ENCODE measurements around the gene RPS19BP1. TPM values are rescaled to one million over a fixed set of nuclear protein-coding genes. Genes with fewer than 3 reads are reported as not detected.

The RPS19BP1 gene
- total RNA-seq, 2 donors from 2014 or later: 186 to 264 TPM

DNA sequence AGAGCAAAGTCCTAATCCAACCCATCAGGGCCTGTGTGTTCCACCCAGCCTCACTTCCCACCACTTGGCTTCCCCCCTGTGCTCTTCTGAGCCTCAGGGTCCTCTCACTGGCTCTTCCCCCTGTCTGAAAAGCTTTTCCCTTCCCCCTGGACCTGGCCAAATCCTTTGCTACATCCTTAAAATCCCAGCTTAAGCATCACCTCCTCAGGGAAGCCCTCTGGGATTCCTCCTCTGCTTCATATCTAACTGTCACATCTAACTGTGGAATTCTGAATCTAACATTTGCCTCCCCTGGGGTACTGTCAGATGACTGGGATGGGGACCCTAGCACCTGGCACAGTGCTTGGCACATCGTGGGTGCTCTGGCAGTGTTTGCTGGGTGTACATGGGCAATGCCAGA lies 39.0 kb upstream of the RPS19BP1 start:
- TF ChIP-seq POLR2A (IDR thresholded peaks at IDR 0.05) (no peak), POLR2AphosphoS5 (IDR thresholded peaks at IDR 0.05) (no peak)
- TF ChIP-seq, protein P1, sequence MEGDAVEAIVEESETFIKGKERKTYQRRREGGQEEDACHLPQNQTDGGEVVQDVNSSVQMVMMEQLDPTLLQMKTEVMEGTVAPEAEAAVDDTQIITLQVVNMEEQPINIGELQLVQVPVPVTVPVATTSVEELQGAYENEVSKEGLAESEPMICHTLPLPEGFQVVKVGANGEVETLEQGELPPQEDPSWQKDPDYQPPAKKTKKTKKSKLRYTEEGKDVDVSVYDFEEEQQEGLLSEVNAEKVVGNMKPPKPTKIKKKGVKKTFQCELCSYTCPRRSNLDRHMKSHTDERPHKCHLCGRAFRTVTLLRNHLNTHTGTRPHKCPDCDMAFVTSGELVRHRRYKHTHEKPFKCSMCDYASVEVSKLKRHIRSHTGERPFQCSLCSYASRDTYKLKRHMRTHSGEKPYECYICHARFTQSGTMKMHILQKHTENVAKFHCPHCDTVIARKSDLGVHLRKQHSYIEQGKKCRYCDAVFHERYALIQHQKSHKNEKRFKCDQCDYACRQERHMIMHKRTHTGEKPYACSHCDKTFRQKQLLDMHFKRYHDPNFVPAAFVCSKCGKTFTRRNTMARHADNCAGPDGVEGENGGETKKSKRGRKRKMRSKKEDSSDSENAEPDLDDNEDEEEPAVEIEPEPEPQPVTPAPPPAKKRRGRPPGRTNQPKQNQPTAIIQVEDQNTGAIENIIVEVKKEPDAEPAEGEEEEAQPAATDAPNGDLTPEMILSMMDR (IDR thresholded peaks at IDR 0.05): no peak
- H3K27me3 ChIP-seq (replicated peaks; ENCODE audit: insufficient read depth): no peaks in the 10 kb centered on the region
- H3K4me1 ChIP-seq (replicated peaks): no peaks in the 10 kb centered on the region
- H3K27ac ChIP-seq: no peak overlapping the region
- intact Hi-C loops (cut with DNase I): no loop called here
- WGBS: 83% methylated on average over 1 of the region's 1 CpG
- no peak overlapping the region for H3K4me3 ChIP-seq
- DNase-seq (ENCODE audit: low spot score): no peak
- no peaks in the 10 kb centered on the region for H3K9me3 ChIP-seq
- H3K36me3 ChIP-seq: no peaks in the 10 kb centered on the region

DNA sequence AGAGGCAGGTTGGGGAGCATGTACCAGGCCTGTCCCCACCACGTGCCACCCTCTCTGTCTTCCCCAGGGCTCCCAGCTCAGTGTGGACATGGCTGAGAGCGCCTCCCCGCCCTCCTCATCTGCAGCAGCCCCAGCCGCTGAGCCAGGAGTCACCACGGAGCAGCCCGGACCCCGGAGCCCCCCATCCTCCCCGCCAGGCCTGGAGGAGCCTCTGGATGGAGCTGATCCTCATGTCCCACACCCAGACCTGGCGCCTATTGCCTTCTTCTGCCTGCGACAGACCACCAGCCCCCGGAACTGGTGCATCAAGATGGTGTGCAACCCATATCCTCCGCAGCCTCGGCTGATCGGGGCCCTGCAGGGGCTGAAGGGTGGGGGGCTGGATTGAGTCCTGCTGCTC lies 38.1 kb upstream of the RPS19BP1 start, which contains the start of gene CACNA1I:
Gene CACNA1I (plus strand): TSS at position 89 of the 400 bp plus-strand sequence. CDS start 0 bp downstream, at position 89.
- Histone ChIP-seq H3K36me3 (no peaks in the 10 kb centered on the region), H3K27ac (no peak within 1 kb of the TSS), H3K4me1 (replicated peaks) (no peaks in the 10 kb centered on the region), H3K4me3 (no peak within 1 kb of the TSS), H3K27me3 (replicated peaks; ENCODE audit: insufficient read depth) (no peaks in the 10 kb centered on the region), H3K9me3 (no peaks in the 10 kb centered on the region)
- TF ChIP-seq POLR2A (IDR thresholded peaks at IDR 0.05) (no peak), POLR2AphosphoS5 (IDR thresholded peaks at IDR 0.05) (no peak)
- TF ChIP-seq, protein P1 (IDR thresholded peaks at IDR 0.05): no peak
- DNase-seq (ENCODE audit: low spot score): no peak
- intact Hi-C loops (cut with DNase I): no loop called here
- 80% methylated on average over 11 of the region's 14 CpGs for WGBS

DNA sequence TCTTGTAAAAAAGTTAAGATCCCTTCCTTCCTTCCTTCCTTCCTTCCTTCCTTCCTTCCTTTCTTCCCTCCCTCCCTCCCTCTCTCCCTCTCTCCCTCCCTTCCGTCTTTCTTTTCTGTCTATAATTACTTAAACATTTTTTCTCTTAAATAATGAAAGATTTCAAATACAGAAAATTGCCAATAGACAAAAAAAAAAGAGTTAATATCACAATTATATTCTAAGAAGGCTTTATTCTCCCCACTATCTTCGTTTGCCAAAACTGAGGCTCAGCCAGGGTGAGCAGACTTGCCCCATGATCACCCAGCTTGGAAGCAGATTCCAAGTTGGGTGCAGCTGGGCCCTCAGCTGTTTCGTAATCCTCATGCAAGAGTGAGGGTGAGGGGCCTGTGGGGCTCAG lies 37.7 kb upstream of the RPS19BP1 start:
- Histone ChIP-seq H3K27ac (no peak overlapping the region), H3K27me3 (replicated peaks; ENCODE audit: insufficient read depth) (no peaks in the 10 kb centered on the region), H3K4me1 (replicated peaks) (no peaks in the 10 kb centered on the region), H3K36me3 (no peaks in the 10 kb centered on the region), H3K4me3 (no peak overlapping the region), H3K9me3 (no peaks in the 10 kb centered on the region)
- 94% methylated on average over 3 of the region's 3 CpGs for WGBS
- intact Hi-C loops (cut with DNase I): no loop called here
- DNase-seq (ENCODE audit: low spot score): no peak
- TF ChIP-seq POLR2A (IDR thresholded peaks at IDR 0.05) (no peak), POLR2AphosphoS5 (IDR thresholded peaks at IDR 0.05) (no peak)

DNA sequence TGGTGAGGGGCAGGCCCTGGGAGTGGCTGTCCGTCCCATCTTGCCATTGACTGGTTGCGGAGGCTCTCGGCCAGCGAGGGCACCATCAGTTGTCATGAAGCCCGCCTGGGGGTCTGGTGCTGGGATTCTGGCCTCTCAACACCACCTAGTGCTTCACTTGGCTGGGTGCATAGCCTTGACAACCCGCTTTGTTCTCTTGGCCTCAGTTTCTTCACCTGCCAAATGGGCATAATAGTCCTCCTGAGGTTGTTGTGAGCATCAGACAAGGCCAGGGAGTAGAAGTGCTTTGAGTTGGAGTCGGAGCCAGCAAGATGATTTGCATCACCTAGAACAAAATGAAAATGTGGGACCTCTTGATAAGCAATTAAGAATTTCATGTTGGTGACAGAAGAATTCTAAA lies 36.5 kb upstream of the RPS19BP1 start:
- no peaks in the 10 kb centered on the region for H3K4me1 ChIP-seq (replicated peaks)
- no peak overlapping the region for H3K4me3 ChIP-seq
- no peak for DNase-seq (ENCODE audit: low spot score)
- H3K36me3 ChIP-seq: no peaks in the 10 kb centered on the region
- H3K27ac ChIP-seq: no peak overlapping the region
- no peak for TF ChIP-seq POLR2AphosphoS5 (IDR thresholded peaks at IDR 0.05)
- TF ChIP-seq, protein P1 (IDR thresholded peaks at IDR 0.05): no peak
- no peak for TF ChIP-seq POLR2A (IDR thresholded peaks at IDR 0.05)
- WGBS: 98% methylated on average over 7 of the region's 7 CpGs
- H3K27me3 ChIP-seq (replicated peaks; ENCODE audit: insufficient read depth): no peaks in the 10 kb centered on the region
- no peaks in the 10 kb centered on the region for H3K9me3 ChIP-seq
- intact Hi-C loops (cut with DNase I): no loop called here

DNA sequence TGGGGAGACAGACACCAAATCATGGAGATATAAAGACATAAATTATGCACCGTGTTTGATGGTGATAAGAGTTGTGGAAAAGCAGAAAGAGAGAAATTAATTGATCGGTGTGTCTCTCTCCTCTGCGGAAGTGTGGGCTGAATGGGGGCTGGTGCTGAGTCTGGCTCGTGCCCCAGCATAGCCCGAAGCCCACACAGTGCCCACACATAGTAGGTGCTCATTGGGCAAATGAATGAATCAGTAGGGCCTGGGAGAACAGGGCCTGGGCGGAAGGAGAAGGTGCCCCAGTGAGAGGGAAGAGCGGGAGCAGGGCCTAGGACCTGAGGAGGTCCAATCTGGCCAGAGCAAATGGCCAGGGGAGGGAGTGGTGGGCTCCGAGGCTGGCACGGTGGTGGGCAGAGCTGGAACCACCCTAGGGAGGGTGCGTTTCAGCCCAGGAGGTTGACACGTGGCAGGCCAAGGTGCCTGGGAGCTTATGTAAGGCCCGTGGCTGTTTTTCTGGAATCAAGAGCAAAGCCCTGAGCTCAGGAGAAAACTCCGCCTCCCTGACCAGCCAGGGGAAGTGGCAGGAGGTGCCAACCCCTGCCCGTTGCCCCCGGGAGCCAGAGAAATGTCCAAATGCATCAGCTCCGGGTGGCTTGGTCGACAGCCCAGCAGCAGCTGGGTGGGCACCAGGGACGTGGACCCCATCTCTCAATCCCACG lies 35.9 kb upstream of the RPS19BP1 start:
- WGBS: 78% methylated on average over 19 of the region's 19 CpGs
- H3K4me3 ChIP-seq: no peak overlapping the region
- TF ChIP-seq, protein P1 (IDR thresholded peaks at IDR 0.05): no peak
- TF ChIP-seq POLR2A (IDR thresholded peaks at IDR 0.05) (no peak), POLR2AphosphoS5 (IDR thresholded peaks at IDR 0.05) (no peak)
- no peaks in the 10 kb centered on the region for H3K27me3 ChIP-seq (replicated peaks; ENCODE audit: insufficient read depth)
- no peaks in the 10 kb centered on the region for H3K36me3 ChIP-seq
- H3K9me3 ChIP-seq: no peaks in the 10 kb centered on the region
- no peak for DNase-seq (ENCODE audit: low spot score)
- no peak overlapping the region for H3K27ac ChIP-seq
- intact Hi-C loops (cut with DNase I): no loop called here
- H3K4me1 ChIP-seq (replicated peaks): no peaks in the 10 kb centered on the region
